SK-N-SH treated with all-trans-retinoic acid at 6 μM for 48 hours (cell line): ENCODE measurements around the gene FMN1.

ENCODE experiments used
- SNAI2 ChIP-seq: fragments of 250-450 bp; sonication (Bioruptor Pico); IDR thresholded peaks from 2 replicates; pipeline ENCODE4 v1.5.0; 2020; ENCODE audit warnings: mild to moderate bottlenecking, moderate library complexity
- TF ChIP-seq, protein P1 (sequence below): fragments of 250-450 bp; sonication (Bioruptor Pico); IDR thresholded peaks from 2 replicates; pipeline ENCODE4 v1.8.0; 2020; ENCODE audit warnings: mild to moderate bottlenecking, moderate library complexity, borderline replicate concordance

DNA sequence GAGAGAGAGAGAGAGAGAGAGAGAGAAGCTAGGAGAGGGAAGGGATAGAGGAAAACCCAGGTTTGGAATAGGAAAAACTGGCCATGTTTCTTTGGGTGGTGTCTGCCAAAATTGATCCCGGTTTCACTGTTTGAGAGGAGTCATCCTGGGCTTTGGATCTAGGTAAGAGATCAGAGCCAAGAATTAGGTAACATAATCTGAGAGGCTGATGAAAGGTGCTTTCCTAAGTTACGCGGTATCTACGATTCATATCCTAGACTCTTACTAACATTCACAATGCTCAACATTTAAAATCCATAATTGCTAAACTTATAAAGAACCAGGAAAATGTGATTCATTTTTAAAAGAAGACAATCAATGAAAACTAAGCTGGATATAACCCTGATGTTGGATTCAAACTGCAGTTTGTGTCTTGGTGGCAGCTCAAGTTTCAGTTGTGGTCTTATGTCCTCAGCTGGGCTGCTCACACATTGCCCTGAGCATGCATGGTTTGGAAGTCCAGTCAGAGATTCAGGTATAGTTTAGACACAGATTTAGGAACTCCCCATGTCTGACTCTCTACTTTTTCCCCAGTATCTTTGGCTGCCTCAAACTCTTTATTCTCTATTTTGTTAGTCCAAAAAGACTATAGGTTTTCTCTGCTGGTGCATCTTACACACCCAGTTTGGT is 42.5 kb upstream of the FMN1 start:
- TF ChIP-seq SNAI2 (CRISPR knock-in tag): no peak
- TF ChIP-seq, protein P1, sequence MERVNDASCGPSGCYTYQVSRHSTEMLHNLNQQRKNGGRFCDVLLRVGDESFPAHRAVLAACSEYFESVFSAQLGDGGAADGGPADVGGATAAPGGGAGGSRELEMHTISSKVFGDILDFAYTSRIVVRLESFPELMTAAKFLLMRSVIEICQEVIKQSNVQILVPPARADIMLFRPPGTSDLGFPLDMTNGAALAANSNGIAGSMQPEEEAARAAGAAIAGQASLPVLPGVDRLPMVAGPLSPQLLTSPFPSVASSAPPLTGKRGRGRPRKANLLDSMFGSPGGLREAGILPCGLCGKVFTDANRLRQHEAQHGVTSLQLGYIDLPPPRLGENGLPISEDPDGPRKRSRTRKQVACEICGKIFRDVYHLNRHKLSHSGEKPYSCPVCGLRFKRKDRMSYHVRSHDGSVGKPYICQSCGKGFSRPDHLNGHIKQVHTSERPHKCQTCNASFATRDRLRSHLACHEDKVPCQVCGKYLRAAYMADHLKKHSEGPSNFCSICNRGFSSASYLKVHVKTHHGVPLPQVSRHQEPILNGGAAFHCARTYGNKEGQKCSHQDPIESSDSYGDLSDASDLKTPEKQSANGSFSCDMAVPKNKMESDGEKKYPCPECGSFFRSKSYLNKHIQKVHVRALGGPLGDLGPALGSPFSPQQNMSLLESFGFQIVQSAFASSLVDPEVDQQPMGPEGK (CRISPR knock-in tag): no peak
